GM12891 (cell line): ENCODE data around the gene SNCB.

Experiments used
- DNase-seq: peaks from one replicate; pipeline ENCODE4 v3.0.0; 2011; ENCODE audit warnings: low spot score; ENCODE audit not compliant: insufficient read length
- FAIRE-seq: peaks from 2 replicates; lab custom pipeline; 2011; peaks lifted over from hg19 to GRCh38; lab: Jason Lieb, UNC
- PAX5 ChIP-seq: IDR thresholded peaks from 2 replicates; pipeline ENCODE4 v1.6.1; 2011; ENCODE audit warnings: low read length, moderate library complexity, mild to moderate bottlenecking; ENCODE audit not compliant: insufficient read depth, severe bottlenecking
- POLR2A ChIP-seq: IDR thresholded peaks from 2 replicates; pipeline ENCODE4 v1.6.1; 2011; ENCODE audit warnings: low read depth, low read length, control low read depth
- POLR2AphosphoS5 ChIP-seq: IDR thresholded peaks from 2 replicates; pipeline ENCODE4 v1.6.1; 2011; ENCODE audit warnings: low read depth, low read length, control low read depth
- POU2F2 ChIP-seq: IDR thresholded peaks from 2 replicates; pipeline ENCODE4 v1.6.1; 2011; ENCODE audit warnings: low read depth, mild to moderate bottlenecking, control low read depth, low read length, moderate library complexity
- SPI1 ChIP-seq: IDR thresholded peaks from 2 replicates; pipeline ENCODE4 v1.6.1; 2011; ENCODE audit warnings: low read depth, low read length, control low read depth
- TAF1 ChIP-seq: IDR thresholded peaks from 2 replicates; pipeline ENCODE4 v1.6.1; 2011; ENCODE audit warnings: low read depth, low read length, control low read depth

The SNCB gene

DNA sequence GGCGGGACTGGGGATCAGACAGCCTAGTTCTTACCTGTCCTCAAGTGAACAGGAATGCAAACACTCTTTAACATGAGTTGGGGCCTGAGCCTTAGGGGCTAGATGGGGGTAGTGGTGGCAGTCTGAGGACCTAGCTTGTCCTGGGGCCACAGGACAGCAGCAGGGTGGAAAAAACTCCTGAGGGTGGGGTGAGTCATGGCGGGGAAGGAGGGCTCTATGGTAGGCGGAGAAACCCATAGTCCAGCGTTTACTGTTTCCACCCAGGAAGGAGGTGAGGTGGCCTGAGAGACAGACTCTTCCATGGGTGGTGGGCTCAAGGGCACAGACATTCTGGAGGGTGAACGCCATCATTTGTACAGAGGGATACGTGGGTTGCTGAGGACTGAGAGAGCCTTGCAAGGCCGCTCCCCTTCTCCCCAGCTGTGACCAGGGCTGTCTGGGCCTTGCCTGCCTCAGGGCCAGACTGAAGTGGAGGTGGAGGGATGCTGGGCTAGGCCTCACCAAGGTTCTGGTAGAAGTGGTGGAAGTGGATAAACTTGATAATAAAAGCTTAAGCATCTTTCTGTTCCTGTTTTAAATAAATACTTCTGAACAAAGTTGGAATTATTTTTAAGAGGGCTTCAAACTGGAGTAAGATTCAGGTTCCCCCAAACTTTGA is 15.8 kb upstream of the SNCB start:
- TF ChIP-seq POLR2AphosphoS5 (no peak), TAF1 (no peak), POLR2A (no peak), SPI1 (no peak), POU2F2 (no peak), PAX5 (no peak)
- no peak for FAIRE-seq
- no peak for DNase-seq

DNA sequence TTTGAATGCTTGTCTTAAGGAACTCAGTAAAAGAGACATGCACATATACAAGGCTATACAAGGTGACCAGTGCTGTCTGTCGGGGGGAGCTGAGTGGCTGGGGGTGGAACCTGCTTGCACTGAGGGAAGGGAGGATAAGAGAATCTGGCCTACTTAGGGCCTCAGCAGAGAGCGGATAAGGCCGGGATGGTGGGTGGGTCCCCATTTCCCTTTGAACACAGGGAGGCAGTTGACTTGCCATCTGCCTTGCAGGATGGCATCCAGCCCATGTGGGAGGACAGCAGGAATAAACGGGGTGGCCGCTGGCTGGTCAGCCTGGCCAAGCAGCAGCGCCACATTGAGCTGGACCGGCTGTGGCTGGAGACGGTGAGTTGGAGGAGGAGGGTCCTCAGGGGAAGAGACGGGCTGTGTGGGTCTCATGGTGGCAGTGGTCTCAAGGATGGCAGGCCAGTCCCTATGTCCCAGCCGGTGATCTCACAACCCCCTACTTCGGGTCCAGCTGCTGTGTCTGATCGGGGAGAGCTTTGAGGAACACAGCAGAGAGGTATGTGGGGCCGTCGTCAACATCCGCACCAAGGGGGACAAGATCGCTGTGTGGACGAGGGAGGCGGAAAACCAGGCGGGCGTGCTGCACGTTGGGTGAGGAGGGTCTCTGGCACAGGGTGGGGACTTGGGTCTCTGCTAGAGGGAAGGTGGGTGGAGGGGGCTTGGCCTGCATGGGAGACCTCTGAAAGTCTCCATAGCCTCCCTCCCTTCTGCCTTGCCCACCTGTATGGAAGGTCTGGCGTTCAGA is 14.7 kb upstream of the SNCB start:
- DNase-seq, result no peak
- FAIRE-seq, result no peak
- no peak for TF ChIP-seq TAF1
- TF ChIP-seq SPI1, result no peak
- no peak for TF ChIP-seq POLR2AphosphoS5
- TF ChIP-seq PAX5, result no peak

DNA sequence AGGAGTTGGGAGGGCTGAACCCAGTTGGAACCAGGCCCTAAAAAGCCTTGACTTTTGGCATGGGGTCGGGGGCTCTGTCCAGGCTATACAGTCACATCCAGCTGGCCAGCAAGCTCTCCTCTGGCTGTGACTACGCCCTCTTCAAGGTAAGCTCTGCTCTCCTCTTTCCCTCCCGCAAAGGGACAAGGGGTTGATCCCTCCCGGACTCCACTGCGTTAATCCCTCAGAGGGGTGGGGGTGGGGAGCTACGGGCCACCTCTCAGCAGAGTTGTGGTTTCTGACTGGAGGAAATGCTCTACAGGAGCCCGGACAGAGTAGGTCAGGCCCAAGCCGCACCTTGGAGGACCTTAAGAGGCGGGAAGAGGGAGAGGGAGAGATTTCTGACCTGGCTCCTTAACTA is 14.0 kb upstream of the SNCB start:
- FAIRE-seq (no peak), DNase-seq (no peak)
- TF ChIP-seq POU2F2, result no peak
- TF ChIP-seq POLR2AphosphoS5, result no peak
- no peak for TF ChIP-seq TAF1
- TF ChIP-seq POLR2A, result no peak
- no peak for TF ChIP-seq PAX5
- no peak for TF ChIP-seq SPI1

DNA sequence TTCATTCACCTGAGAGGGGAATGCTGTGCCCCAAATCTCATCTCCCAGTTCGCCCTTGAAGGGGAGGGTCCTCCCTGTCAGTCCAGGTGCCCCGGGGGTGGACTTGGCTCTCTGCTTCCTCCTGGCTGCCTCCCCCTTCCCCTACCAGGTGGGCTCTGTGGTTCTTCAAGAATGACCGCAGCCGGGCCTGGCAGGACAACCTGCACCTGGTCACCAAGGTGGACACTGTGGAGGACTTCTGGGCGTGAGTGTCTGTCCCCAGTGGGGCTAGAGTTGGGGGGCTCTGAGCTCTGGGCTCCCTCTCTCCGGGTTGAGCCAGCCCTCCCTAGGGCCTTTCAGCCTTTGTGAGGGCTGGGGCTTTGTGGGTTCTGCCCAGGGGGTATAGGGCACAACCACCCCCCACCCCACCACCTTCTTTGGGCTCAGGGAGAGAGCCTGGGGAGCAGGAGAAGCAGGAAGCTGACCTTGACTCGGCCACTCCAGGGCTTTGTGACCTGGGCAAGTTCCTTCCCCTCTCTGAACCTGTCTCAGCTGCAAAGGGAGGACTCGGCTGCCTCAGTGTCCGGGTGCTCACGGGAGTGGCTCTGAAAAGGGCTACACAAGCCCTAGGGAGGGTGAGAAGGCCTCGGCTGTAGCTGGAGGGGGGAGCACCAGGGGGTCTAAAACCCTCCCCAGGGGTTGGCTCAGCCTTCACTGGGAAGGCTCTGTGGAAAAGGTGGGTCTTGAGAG is 13.3 kb upstream of the SNCB start:
- no peak for FAIRE-seq
- TF ChIP-seq POLR2AphosphoS5 (no peak), PAX5 (no peak), TAF1 (no peak), SPI1 (no peak), POU2F2 (no peak), POLR2A (no peak)
- DNase-seq, result no peak

DNA sequence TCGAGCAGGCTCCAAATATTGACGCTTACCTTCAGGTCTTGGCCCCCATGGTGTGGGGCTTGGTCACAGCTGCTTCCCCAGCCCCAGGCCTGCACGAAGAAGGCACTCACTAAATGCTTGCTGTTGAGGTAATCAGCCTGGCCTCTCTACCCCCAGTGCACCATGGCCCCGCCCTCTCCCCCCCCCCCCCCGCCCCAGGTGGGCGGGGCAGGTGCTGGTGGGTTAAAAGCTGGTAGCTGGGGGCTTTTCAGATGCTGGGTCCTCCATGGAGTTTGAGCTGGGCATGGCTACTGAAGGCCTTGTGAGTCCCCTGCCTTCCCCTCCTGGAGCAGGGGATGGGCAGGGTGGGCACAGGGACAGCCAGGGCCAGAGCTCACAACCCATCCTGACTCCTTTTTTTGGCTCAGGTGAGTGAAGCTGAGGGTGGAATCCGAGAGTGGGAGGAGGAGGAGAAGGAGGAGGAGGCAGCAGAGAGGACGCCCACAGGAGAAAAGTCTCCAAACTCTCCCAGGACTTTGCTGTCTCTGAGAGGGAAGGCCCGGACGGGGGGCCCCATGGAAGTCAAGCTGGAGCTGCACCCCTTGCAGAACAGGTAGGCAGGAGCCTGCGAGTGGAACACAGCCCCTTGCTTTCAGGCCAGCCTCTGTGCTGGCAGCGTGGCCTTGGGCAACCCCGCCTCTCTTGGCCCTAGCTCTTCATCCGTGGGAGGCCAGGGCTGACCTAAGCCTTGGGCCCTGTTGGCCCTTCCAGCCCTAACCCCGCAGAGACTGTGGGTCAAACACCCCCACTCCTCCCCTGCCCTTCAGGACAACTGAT is 12.5 kb upstream of the SNCB start:
- DNase-seq (no peak), FAIRE-seq (no peak)
- TF ChIP-seq POLR2AphosphoS5, result no peak
- no peak for TF ChIP-seq TAF1
- no peak for TF ChIP-seq POU2F2
- TF ChIP-seq SPI1, result no peak
- TF ChIP-seq PAX5, result no peak
- no peak for TF ChIP-seq POLR2A

DNA sequence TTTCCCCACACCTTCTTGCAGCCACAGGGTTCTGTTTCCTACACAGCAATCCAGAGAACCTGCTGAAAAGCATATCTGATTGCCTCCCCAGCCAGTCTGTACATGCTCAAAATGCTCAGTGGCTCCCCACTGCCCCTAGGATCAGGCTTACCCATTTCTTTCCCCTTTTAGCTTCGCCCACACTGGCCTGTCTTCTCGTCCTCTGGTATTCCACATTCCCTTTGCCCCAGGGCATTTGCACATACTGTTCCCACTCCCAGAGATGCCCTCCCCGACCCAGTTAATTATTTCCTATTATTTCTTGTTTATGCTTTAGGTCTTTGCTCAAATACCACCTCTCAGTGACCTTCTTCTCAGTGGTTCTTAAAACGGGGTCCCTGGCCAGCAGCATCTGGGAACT is 10.3 kb upstream of the SNCB start:
- FAIRE-seq, result no peak
- TF ChIP-seq SPI1, result no peak
- TF ChIP-seq POLR2A, result no peak
- no peak for TF ChIP-seq POLR2AphosphoS5
- TF ChIP-seq POU2F2, result no peak
- TF ChIP-seq TAF1, result no peak
- TF ChIP-seq PAX5, result no peak
- DNase-seq, result no peak

DNA sequence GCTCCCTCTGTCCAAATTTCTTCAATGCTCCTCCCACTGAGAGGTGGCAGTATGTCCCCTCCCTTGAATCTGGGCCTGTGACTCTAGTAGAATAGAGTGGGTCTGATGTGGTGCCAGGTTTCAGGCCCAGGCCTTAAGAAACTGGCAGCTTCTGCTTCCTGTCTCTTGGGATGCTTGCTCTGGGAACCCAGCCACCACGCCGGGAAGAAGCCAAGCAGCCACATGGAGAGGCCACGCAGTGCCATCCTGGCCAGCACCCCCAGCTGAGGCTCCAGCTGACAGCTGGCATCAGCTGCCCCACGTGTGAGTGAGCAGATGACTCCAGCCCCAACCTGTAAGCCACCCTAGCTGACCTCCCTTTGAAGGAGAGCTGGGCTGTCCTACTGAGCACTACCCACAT is 9.6 kb upstream of the SNCB start:
- TF ChIP-seq PAX5 (no peak), POU2F2 (no peak), POLR2A (no peak), POLR2AphosphoS5 (no peak), SPI1 (no peak), TAF1 (no peak)
- DNase-seq (no peak), FAIRE-seq (no peak)

DNA sequence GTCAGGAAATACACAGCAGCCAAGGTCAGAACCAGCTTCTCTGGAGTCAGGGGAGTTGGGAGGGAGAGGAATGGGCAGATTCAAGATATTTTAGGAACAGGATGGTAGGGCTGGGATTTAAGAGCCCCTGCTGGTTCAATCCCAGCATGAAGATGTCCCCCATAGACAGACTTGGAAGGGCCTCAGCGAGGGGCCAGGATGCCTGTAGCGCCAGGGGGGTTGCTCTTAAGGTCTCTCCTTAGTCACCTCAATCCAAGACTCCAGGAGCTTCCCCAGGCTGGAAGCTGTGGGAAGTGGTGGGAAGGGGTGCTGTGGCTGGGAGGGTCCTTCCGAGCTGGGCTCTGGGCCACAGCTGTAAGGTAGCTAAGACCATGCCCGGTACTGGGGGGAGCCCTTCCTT is 8.9 kb upstream of the SNCB start:
- TF ChIP-seq SPI1 (no peak), PAX5 (no peak), POLR2A (no peak), TAF1 (no peak), POU2F2 (no peak), POLR2AphosphoS5 (no peak)
- FAIRE-seq, result no peak
- no peak for DNase-seq

DNA sequence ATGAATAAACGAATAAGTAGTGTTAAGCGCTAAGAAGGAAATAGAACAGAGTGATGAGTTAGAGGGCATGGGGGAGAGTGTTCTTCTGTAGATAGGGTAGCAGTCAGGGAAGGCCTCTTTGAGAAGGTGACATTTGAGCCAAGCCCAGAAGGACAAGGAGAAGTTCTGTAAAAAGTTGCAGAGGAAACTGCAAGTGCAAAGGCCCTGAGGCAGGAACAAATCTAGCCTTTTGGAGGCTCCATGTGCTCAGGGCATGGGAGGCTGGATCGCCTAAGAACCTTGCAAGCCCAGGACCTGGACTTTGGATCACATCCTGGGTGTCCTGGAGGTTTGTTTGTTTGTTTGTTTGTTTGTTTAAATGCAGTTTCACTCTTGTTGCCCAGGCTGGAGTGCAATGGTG is 8.1 kb upstream of the SNCB start:
- no peak for DNase-seq
- FAIRE-seq, result no peak
- no peak for TF ChIP-seq POLR2AphosphoS5
- TF ChIP-seq SPI1, result no peak
- TF ChIP-seq PAX5, result no peak
